PC-3 (cell line): Measurements from ENCODE around the gene DIS3L2.

Experiments
- CTCF ChIP-seq: fragments of 300-600 bp; sonication (generic); conservative IDR thresholded peaks from 2 replicates; pipeline ENCODE4 v1.5.1; 2017; ENCODE audit warnings: antibody characterized with exemption, low read depth, mild to moderate bottlenecking, low read length
- EZH2 ChIP-seq: fragments of 300-600 bp; sonication (generic); IDR thresholded peaks from one replicate; pipeline ENCODE4 v1.6.1; 2017; ENCODE audit warnings: antibody characterized with exemption, mild to moderate bottlenecking, low read length; ENCODE audit not compliant: unreplicated experiment
- EZH2phosphoT487 ChIP-seq: fragments of 300-600 bp; sonication (generic); IDR thresholded peaks from 2 replicates; pipeline ENCODE4 v1.6.1; 2018; ENCODE audit warnings: mild to moderate bottlenecking, antibody characterized with exemption, low read length, borderline replicate concordance

GRCh38 chr2:232281858-232282507, 320.5 kb downstream of the DIS3L2 start:
- TF ChIP-seq CTCF = no peak
- no peak for TF ChIP-seq EZH2
- TF ChIP-seq EZH2phosphoT487 = no peak
